Activated T-helper 1 cell treated with anti-CD3 and anti-CD28 coated beads, Interleukin-12 subunit alpha, Interleukin-12 subunit beta, Interleukin-2, Interleukin-4 antibody, amounts not matched to agents 30 ng/mL and 10 ng/mL and 1 ng/mL, durations not matched to agents 14 hours and 24 hours and 36 hours (primary cell): ENCODE data around the gene CARD14. TPM values are rescaled to one million over a fixed set of nuclear protein-coding genes. Genes with fewer than 3 reads are reported as not detected.

ENCODE experiments used
- DNase-seq: peaks from one replicate; pipeline ENCODE4 v3.0.0; 2021; ENCODE audit warnings: low spot score
- H3K27ac Mint-ChIP-seq: one replicate; pipeline ENCODE4 v1.8.0; 2021; ENCODE audit warnings: mild to moderate bottlenecking, mixed read lengths
- H3K27me3 Mint-ChIP-seq: one replicate; pipeline ENCODE4 v1.8.0; 2022; ENCODE audit warnings: mild to moderate bottlenecking, moderate library complexity, mixed read lengths; ENCODE audit not compliant: insufficient read depth
- H3K36me3 Mint-ChIP-seq: one replicate; pipeline ENCODE4 v1.8.0; 2021; ENCODE audit warnings: low read depth, mixed read lengths
- H3K4me1 Mint-ChIP-seq: one replicate; pipeline ENCODE4 v1.8.0; 2021; ENCODE audit warnings: low read depth, mixed read lengths
- H3K4me3 Mint-ChIP-seq: one replicate; pipeline ENCODE4 v1.8.0; 2021; ENCODE audit warnings: mild to moderate bottlenecking, moderate library complexity, mixed read lengths
- H3K9me3 Mint-ChIP-seq: one replicate; pipeline ENCODE4 v1.8.0; 2021; ENCODE audit warnings: mixed read lengths
- intact Hi-C: fragments of 100-400 bp; cut with micrococcal nuclease; formaldehyde crosslinking; loops from one replicate; pipeline ENCODE4 v1.15.1; 2024
- total RNA-seq: library from RNA; stranded (reverse); gene quantifications from 2 replicates; pipeline ENCODE4 v1.2.3, GENCODE V29; 2022

CARD14 gene
- total RNA-seq, 1 donor from 2014 or later = not detected

- Mint-ChIP-seq H3K4me3 (no peak overlapping the region), H3K27me3 (peaks cover 3% of the 10 kb centered on the region), H3K4me1 (no peaks in the 10 kb centered on the region), H3K9me3 (no peaks in the 10 kb centered on the region), H3K36me3 (no peaks in the 10 kb centered on the region), H3K27ac (no peak overlapping the region)
- intact Hi-C loops = no loop called here
- DNase-seq = no peak
Measured at GRCh38 chr17:80182118-80182844, 12.5 kb downstream of the CARD14 start.

- intact Hi-C loops = no loop called here
- H3K9me3 Mint-ChIP-seq = no peaks in the 10 kb centered on the region
- no peak overlapping the region for H3K27ac Mint-ChIP-seq
- H3K36me3 Mint-ChIP-seq = no peaks in the 10 kb centered on the region
- no peak overlapping the region for H3K4me3 Mint-ChIP-seq
- H3K4me1 Mint-ChIP-seq = no peaks in the 10 kb centered on the region
- peaks cover 3% of the 10 kb centered on the region for H3K27me3 Mint-ChIP-seq
- DNase-seq = no peak
Measured at GRCh38 chr17:80182845-80183223, 13.0 kb downstream of the CARD14 start.

GRCh38 chr17:80183581-80184422, 14.0 kb downstream of the CARD14 start:
- intact Hi-C loops = no loop called here
- no peak overlapping the region for H3K4me3 Mint-ChIP-seq
- DNase-seq = no peak
- H3K4me1 Mint-ChIP-seq = no peaks in the 10 kb centered on the region
- no peaks in the 10 kb centered on the region for H3K36me3 Mint-ChIP-seq
- no peaks in the 10 kb centered on the region for H3K9me3 Mint-ChIP-seq
- H3K27ac Mint-ChIP-seq = no peak overlapping the region
- peaks cover 3% of the 10 kb centered on the region for H3K27me3 Mint-ChIP-seq

GRCh38 chr17:80184423-80184714, 14.5 kb downstream of the CARD14 start:
- no peaks in the 10 kb centered on the region for H3K4me1 Mint-ChIP-seq
- no peaks in the 10 kb centered on the region for H3K9me3 Mint-ChIP-seq
- H3K27me3 Mint-ChIP-seq = no peaks in the 10 kb centered on the region
- DNase-seq = no peak
- no peaks in the 10 kb centered on the region for H3K36me3 Mint-ChIP-seq
- intact Hi-C loops = no loop called here
- no peak overlapping the region for H3K27ac Mint-ChIP-seq
- no peak overlapping the region for H3K4me3 Mint-ChIP-seq

GRCh38 chr17:80185968-80186367, 16.1 kb downstream of the CARD14 start:
- H3K36me3 Mint-ChIP-seq = no peaks in the 10 kb centered on the region
- H3K4me3 Mint-ChIP-seq = no peak overlapping the region
- H3K27me3 Mint-ChIP-seq = no peaks in the 10 kb centered on the region
- DNase-seq = no peak
- H3K4me1 Mint-ChIP-seq = no peaks in the 10 kb centered on the region
- H3K27ac Mint-ChIP-seq = no peak overlapping the region
- no peaks in the 10 kb centered on the region for H3K9me3 Mint-ChIP-seq
- intact Hi-C loops = no loop called here

GRCh38 chr17:80187090-80187489, 17.3 kb downstream of the CARD14 start:
- intact Hi-C loops = no loop called here
- H3K27ac Mint-ChIP-seq = no peak overlapping the region
- H3K4me3 Mint-ChIP-seq = no peak overlapping the region
- DNase-seq = no peak
- no peaks in the 10 kb centered on the region for H3K36me3 Mint-ChIP-seq
- H3K9me3 Mint-ChIP-seq = no peaks in the 10 kb centered on the region
- H3K4me1 Mint-ChIP-seq = no peaks in the 10 kb centered on the region
- peaks cover 1% of the 10 kb centered on the region for H3K27me3 Mint-ChIP-seq

- H3K4me1 Mint-ChIP-seq = no peaks in the 10 kb centered on the region
- peaks cover 1% of the 10 kb centered on the region for H3K27me3 Mint-ChIP-seq
- no peak overlapping the region for H3K27ac Mint-ChIP-seq
- intact Hi-C loops = no loop called here
- no peaks in the 10 kb centered on the region for H3K9me3 Mint-ChIP-seq
- H3K4me3 Mint-ChIP-seq = no peak overlapping the region
- H3K36me3 Mint-ChIP-seq = no peaks in the 10 kb centered on the region
- DNase-seq = no peak
Measured at GRCh38 chr17:80187515-80187941, 17.7 kb downstream of the CARD14 start.

GRCh38 chr17:80189611-80190010, 19.8 kb downstream of the CARD14 start:
- Mint-ChIP-seq H3K9me3 (peaks cover 4% of the 10 kb centered on the region), H3K4me3 (no peak overlapping the region), H3K27me3 (peaks cover 7% of the 10 kb centered on the region), H3K27ac (no peak overlapping the region), H3K4me1 (no peaks in the 10 kb centered on the region), H3K36me3 (peaks cover 2% of the 10 kb centered on the region)
- intact Hi-C loops = loop anchor here (10.0 kb wide), 1 partner anchor 175 kb away; no protein-coding TSS in a partner anchor
- DNase-seq = no peak

GRCh38 chr17:80190716-80191115, 20.9 kb downstream of the CARD14 start:
- no peak for DNase-seq
- no peaks in the 10 kb centered on the region for H3K4me1 Mint-ChIP-seq
- H3K36me3 Mint-ChIP-seq = peaks cover 2% of the 10 kb centered on the region
- H3K27me3 Mint-ChIP-seq = peaks cover 7% of the 10 kb centered on the region
- intact Hi-C loops = loop anchor here (10.0 kb wide), 1 partner anchor 174 kb away; no protein-coding TSS in a partner anchor
- H3K4me3 Mint-ChIP-seq = no peak overlapping the region
- peaks cover 7% of the 10 kb centered on the region for H3K9me3 Mint-ChIP-seq
- H3K27ac Mint-ChIP-seq = no peak overlapping the region

GRCh38 chr17:80191192-80191591, 21.4 kb downstream of the CARD14 start:
- no peaks in the 10 kb centered on the region for H3K4me1 Mint-ChIP-seq
- no peak for DNase-seq
- peaks cover 2% of the 10 kb centered on the region for H3K36me3 Mint-ChIP-seq
- peaks cover 7% of the 10 kb centered on the region for H3K9me3 Mint-ChIP-seq
- H3K27ac Mint-ChIP-seq = no peak overlapping the region
- H3K27me3 Mint-ChIP-seq = peaks cover 9% of the 10 kb centered on the region
- intact Hi-C loops = loop anchor here (10.0 kb wide), 1 partner anchor 174 kb away; no protein-coding TSS in a partner anchor
- no peak overlapping the region for H3K4me3 Mint-ChIP-seq

GRCh38 chr17:80191865-80192661, 22.2 kb downstream of the CARD14 start:
- peaks cover 7% of the 10 kb centered on the region for H3K9me3 Mint-ChIP-seq
- peaks cover 9% of the 10 kb centered on the region for H3K27me3 Mint-ChIP-seq
- H3K36me3 Mint-ChIP-seq = peaks cover 2% of the 10 kb centered on the region
- H3K27ac Mint-ChIP-seq = no peak overlapping the region
- no peak overlapping the region for H3K4me3 Mint-ChIP-seq
- no peaks in the 10 kb centered on the region for H3K4me1 Mint-ChIP-seq
- intact Hi-C loops = loop anchor here (10.0 kb wide), 1 partner anchor 173 kb away; no protein-coding TSS in a partner anchor
- no peak for DNase-seq

- intact Hi-C loops = loop anchor here (10.0 kb wide), 1 partner anchor 170 kb away; no protein-coding TSS in a partner anchor
- no peaks in the 10 kb centered on the region for H3K4me1 Mint-ChIP-seq
- H3K9me3 Mint-ChIP-seq = peaks cover 7% of the 10 kb centered on the region
- H3K27me3 Mint-ChIP-seq = peaks cover 9% of the 10 kb centered on the region
- no peak overlapping the region for H3K4me3 Mint-ChIP-seq
- DNase-seq = no peak
- H3K36me3 Mint-ChIP-seq = peaks cover 2% of the 10 kb centered on the region
- H3K27ac Mint-ChIP-seq = no peak overlapping the region
Measured at GRCh38 chr17:80195141-80195540, 25.3 kb downstream of the CARD14 start.
